Fibroblast of lung (primary cell): Measurements from ENCODE around the gene CHDH. TPM values are rescaled to one million over a fixed set of nuclear protein-coding genes. Genes with fewer than 3 reads are reported as not detected.

Experiments
- DNase-seq, 2 donors: peaks; one replicate each; pipeline versions ENCODE4 v3.0.0 to v3.0.0-alpha.2; 2010; ENCODE audit warnings: low read depth in 2 of 2
- H2AFZ ChIP-seq: 2 replicates; pipeline ENCODE4 v1.5.1; 2012; ENCODE audit warnings: low read length, control low read depth, inconsistent platforms
- H3K27ac ChIP-seq: 2 replicates; pipeline ENCODE4 v1.5.1; 2011; ENCODE audit warnings: low read length, control low read depth; ENCODE audit not compliant: insufficient read depth
- H3K27me3 ChIP-seq: 2 replicates; pipeline ENCODE4 v1.5.1; 2011; ENCODE audit warnings: mild to moderate bottlenecking, low read length; ENCODE audit not compliant: control insufficient read depth, insufficient read depth
- H3K36me3 ChIP-seq: 2 replicates; pipeline ENCODE4 v1.5.1; 2011; ENCODE audit warnings: low read length; ENCODE audit not compliant: control insufficient read depth, insufficient read depth
- H3K4me1 ChIP-seq: 2 replicates; pipeline ENCODE4 v1.5.1; 2011; ENCODE audit warnings: low read length; ENCODE audit not compliant: control insufficient read depth, insufficient read depth; ENCODE audit errors: extremely low read depth
- H3K4me2 ChIP-seq: 2 replicates; pipeline ENCODE4 v1.5.1; 2011; ENCODE audit warnings: low read length, control low read depth; ENCODE audit not compliant: insufficient read depth; ENCODE audit errors: extremely low read depth
- H3K4me3 ChIP-seq, 4 experiments: fragments of 200-600 bp in 1 of 4; sonication (generic) in 1 of 4; replicated peaks in 1 of 4; 2 replicates each; pipeline ENCODE4 v1.5.1; 2011 to 2016; ENCODE audit warnings: low read length in 4 of 4, low read depth in 3 of 4, mild to moderate bottlenecking in 3 of 4, control low read depth in 2 of 4, inconsistent platforms in 1 of 4, mixed read lengths in 1 of 4; ENCODE audit not compliant: insufficient read depth in 1 of 4; ENCODE audit errors: control extremely low read depth in 1 of 4
- H3K79me2 ChIP-seq: 2 replicates; pipeline ENCODE4 v1.5.1; 2012; ENCODE audit warnings: mild to moderate bottlenecking, low read length, inconsistent platforms; ENCODE audit not compliant: control insufficient read depth, insufficient read depth
- H3K9ac ChIP-seq: 2 replicates; pipeline ENCODE4 v1.5.1; 2011; ENCODE audit warnings: mild to moderate bottlenecking, low read length, control low read depth; ENCODE audit not compliant: insufficient read depth
- H3K9me3 ChIP-seq: 2 replicates; pipeline ENCODE4 v1.5.1; 2012; ENCODE audit warnings: low read depth, low read length; ENCODE audit not compliant: control insufficient read depth, insufficient read depth
- H4K20me1 ChIP-seq: 2 replicates; pipeline ENCODE4 v1.5.1; 2011; ENCODE audit warnings: low read length; ENCODE audit not compliant: control insufficient read depth, insufficient read depth; ENCODE audit errors: extremely low read depth
- EZH2 ChIP-seq: IDR thresholded peaks from 2 replicates; pipeline ENCODE4 v1.5.1; 2012; ENCODE audit warnings: low read length, control low read depth, mild to moderate bottlenecking; ENCODE audit errors: missing control alignments
- polyA plus RNA-seq, 2 donors: library from polyadenylated mRNA; depleted of rRNA in 1 of 2; stranded (reverse) in 1 of 2; unstranded in 1 of 2; fragments of >200 nt; gene quantifications; 2 replicates each; pipeline ENCODE4 v1.2.1, GENCODE V29; 2011 to 2012; ENCODE audit warnings: missing spikeins in 1 of 2
- total RNA-seq: library from RNA; depleted of rRNA; stranded (reverse); fragments of >200 nt; gene quantifications from 2 replicates; pipeline ENCODE4 v1.2.1, GENCODE V29; 2014
- TF ChIP-seq, protein P1 (sequence below), 2 donors: IDR thresholded peaks in 1 of 2; conservative IDR thresholded peaks in 1 of 2; 1 replicate in 1 of 2; 2 replicates in 1 of 2; pipeline ENCODE4 v1.5.1; 2011 to 2012; ENCODE audit warnings: low read length in 2 of 2, control low read depth in 1 of 2, inconsistent platforms in 1 of 2, low read depth in 1 of 2, mild to moderate bottlenecking in 1 of 2

CHDH gene
- total and polyA plus RNA-seq, 2 donors (not counting 1 experiment from before 2014, with no cell fraction given) = 0.23 to 0.83 TPM

DNA sequence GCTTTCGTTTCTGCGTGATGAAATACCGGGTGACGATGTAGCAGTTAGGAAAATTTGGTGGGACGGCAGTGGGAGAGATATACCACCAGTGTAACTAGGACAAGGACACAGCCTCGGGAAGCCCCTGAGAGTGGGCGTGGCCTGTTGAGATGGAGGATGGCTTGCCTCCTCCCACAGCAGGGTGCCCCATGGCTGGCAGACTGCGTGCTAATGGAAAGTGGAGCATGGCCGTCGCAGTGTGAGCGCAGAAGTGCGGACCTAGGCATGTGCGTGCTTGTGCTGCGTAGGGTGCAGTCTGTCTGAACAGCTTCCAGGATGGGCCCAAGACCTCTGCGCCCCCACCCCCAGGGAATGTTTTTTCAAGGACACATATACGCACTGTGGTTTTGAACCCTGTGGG is 56.8 kb downstream of the CHDH start:
- Histone ChIP-seq H3K4me2 (no peak overlapping the region), H3K27me3 (peaks cover 5% of the 10 kb centered on the region), H3K79me2 (no peaks in the 10 kb centered on the region), H4K20me1 (no peaks in the 10 kb centered on the region), H3K9me3 (no peaks in the 10 kb centered on the region), H3K4me3 (no peak overlapping the region), H3K9ac (no peak overlapping the region), H3K36me3 (no peaks in the 10 kb centered on the region), H2AFZ (no peak overlapping the region), H3K4me1 (no peaks in the 10 kb centered on the region), H3K27ac (no peak overlapping the region)
- TF ChIP-seq, protein P1, sequence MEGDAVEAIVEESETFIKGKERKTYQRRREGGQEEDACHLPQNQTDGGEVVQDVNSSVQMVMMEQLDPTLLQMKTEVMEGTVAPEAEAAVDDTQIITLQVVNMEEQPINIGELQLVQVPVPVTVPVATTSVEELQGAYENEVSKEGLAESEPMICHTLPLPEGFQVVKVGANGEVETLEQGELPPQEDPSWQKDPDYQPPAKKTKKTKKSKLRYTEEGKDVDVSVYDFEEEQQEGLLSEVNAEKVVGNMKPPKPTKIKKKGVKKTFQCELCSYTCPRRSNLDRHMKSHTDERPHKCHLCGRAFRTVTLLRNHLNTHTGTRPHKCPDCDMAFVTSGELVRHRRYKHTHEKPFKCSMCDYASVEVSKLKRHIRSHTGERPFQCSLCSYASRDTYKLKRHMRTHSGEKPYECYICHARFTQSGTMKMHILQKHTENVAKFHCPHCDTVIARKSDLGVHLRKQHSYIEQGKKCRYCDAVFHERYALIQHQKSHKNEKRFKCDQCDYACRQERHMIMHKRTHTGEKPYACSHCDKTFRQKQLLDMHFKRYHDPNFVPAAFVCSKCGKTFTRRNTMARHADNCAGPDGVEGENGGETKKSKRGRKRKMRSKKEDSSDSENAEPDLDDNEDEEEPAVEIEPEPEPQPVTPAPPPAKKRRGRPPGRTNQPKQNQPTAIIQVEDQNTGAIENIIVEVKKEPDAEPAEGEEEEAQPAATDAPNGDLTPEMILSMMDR (conservative IDR thresholded peaks at IDR 0.05 in 1 of 2, IDR thresholded peaks at IDR 0.05 in 1 of 2; ENCODE audit: low read depth in 1 of 2, low read length in 2 of 2) = no peak
- TF ChIP-seq EZH2 = no peak
- DNase-seq = no peak

DNA sequence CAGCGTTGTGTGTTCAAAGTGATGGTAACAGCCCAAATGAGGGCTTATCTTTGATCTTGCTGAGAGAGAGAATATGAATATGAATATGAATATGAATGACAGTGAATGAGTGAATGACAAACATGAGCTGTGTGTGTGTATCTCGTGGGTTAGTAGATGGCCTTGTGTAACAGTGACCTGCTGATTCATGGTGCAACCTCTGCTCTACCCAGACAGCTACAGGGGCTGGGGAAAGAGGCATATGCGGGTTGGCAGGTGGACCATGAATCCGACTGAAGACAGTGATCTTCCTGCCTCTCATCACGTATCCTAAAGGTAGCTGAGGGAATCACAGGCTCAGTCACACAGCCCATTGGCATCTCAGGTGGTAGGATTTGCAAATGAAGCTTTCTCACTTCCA is 58.2 kb downstream of the CHDH start:
- no peak overlapping the region for H3K9ac ChIP-seq
- DNase-seq = no peak
- no peaks in the 10 kb centered on the region for H3K79me2 ChIP-seq
- no peak overlapping the region for H3K27ac ChIP-seq
- H3K9me3 ChIP-seq = no peaks in the 10 kb centered on the region
- peaks cover 5% of the 10 kb centered on the region for H3K27me3 ChIP-seq
- no peaks in the 10 kb centered on the region for H3K4me1 ChIP-seq
- H2AFZ ChIP-seq = no peak overlapping the region
- H3K4me2 ChIP-seq = no peak overlapping the region
- no peak overlapping the region for H3K4me3 ChIP-seq
- H4K20me1 ChIP-seq = no peaks in the 10 kb centered on the region
- no peaks in the 10 kb centered on the region for H3K36me3 ChIP-seq
- TF ChIP-seq, protein P1 (conservative IDR thresholded peaks at IDR 0.05 in 1 of 2, IDR thresholded peaks at IDR 0.05 in 1 of 2; ENCODE audit: low read depth in 1 of 2, low read length in 2 of 2) = no peak
- no peak for TF ChIP-seq EZH2

DNA sequence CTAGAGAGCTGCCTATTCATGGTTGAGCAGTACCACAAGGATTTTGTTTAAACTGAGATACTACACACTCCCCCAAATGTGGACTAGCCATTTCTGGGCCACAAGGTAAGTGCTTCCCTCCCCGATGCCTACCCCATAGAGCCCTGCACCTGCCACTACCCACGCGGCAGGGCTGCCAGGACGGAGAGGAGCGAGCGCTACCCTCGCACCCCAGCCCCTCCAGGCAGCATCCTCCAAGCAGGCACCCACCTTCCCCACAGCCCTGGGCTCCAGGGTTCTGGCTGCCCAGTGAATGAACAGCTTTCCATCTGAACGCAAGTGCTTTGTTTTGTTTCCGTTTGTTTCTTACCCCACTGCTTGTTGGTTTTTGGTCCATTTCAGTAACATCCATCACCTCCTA is 59.2 kb downstream of the CHDH start:
- no peak overlapping the region for H2AFZ ChIP-seq
- H3K4me1 ChIP-seq = no peaks in the 10 kb centered on the region
- no peak overlapping the region for H3K9ac ChIP-seq
- no peaks in the 10 kb centered on the region for H3K36me3 ChIP-seq
- no peaks in the 10 kb centered on the region for H3K9me3 ChIP-seq
- H3K79me2 ChIP-seq = no peaks in the 10 kb centered on the region
- no peak overlapping the region for H3K4me3 ChIP-seq
- DNase-seq = no peak
- TF ChIP-seq, protein P1 (conservative IDR thresholded peaks at IDR 0.05 in 1 of 2, IDR thresholded peaks at IDR 0.05 in 1 of 2; ENCODE audit: low read depth in 1 of 2, low read length in 2 of 2) = no peak
- TF ChIP-seq EZH2 = no peak
- peaks cover 5% of the 10 kb centered on the region for H3K27me3 ChIP-seq
- no peak overlapping the region for H3K27ac ChIP-seq
- no peaks in the 10 kb centered on the region for H4K20me1 ChIP-seq
- no peak overlapping the region for H3K4me2 ChIP-seq
